ENCODE data around the gene PDZK1.

DNA sequence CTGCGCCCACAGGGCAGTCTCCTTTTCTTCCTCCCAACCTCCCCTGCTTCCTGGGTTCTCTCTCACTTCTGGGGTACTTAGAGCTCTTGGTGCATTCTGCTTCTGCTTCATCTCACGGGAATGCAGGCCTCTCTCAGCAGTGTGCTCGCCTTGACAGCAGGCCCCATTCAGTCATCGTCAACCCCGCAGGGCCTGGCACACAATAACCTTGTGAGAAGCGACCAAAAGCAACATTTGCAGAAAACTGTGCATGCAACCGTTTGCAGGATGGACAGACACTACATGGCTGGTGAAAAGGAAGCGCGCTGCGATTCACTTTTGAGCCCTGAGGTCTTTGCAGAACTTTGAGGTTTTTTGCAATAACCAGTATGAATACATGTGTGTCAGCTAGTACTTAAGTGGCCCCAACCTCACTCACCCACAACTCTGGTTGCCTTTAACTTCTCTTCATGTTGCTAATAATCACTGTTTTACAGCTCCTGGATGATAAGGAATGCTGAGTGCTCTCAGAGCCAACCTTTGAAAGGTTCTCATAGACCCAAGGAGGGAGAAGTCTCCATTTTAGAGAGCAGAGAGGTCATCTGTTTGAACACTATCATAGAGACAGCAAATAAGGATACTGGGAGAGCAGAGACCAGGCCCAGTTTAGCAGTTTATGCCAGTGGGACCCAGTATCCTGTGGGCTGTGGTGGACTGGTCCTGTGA is 9.6 kb upstream of the PDZK1 start:
- TF ChIP-seq, protein P1, sequence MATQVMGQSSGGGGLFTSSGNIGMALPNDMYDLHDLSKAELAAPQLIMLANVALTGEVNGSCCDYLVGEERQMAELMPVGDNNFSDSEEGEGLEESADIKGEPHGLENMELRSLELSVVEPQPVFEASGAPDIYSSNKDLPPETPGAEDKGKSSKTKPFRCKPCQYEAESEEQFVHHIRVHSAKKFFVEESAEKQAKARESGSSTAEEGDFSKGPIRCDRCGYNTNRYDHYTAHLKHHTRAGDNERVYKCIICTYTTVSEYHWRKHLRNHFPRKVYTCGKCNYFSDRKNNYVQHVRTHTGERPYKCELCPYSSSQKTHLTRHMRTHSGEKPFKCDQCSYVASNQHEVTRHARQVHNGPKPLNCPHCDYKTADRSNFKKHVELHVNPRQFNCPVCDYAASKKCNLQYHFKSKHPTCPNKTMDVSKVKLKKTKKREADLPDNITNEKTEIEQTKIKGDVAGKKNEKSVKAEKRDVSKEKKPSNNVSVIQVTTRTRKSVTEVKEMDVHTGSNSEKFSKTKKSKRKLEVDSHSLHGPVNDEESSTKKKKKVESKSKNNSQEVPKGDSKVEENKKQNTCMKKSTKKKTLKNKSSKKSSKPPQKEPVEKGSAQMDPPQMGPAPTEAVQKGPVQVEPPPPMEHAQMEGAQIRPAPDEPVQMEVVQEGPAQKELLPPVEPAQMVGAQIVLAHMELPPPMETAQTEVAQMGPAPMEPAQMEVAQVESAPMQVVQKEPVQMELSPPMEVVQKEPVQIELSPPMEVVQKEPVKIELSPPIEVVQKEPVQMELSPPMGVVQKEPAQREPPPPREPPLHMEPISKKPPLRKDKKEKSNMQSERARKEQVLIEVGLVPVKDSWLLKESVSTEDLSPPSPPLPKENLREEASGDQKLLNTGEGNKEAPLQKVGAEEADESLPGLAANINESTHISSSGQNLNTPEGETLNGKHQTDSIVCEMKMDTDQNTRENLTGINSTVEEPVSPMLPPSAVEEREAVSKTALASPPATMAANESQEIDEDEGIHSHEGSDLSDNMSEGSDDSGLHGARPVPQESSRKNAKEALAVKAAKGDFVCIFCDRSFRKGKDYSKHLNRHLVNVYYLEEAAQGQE (IDR thresholded peaks at IDR 0.05; ENCODE audit: unreplicated experiment) = no peak
- TF ChIP-seq, protein P2, sequence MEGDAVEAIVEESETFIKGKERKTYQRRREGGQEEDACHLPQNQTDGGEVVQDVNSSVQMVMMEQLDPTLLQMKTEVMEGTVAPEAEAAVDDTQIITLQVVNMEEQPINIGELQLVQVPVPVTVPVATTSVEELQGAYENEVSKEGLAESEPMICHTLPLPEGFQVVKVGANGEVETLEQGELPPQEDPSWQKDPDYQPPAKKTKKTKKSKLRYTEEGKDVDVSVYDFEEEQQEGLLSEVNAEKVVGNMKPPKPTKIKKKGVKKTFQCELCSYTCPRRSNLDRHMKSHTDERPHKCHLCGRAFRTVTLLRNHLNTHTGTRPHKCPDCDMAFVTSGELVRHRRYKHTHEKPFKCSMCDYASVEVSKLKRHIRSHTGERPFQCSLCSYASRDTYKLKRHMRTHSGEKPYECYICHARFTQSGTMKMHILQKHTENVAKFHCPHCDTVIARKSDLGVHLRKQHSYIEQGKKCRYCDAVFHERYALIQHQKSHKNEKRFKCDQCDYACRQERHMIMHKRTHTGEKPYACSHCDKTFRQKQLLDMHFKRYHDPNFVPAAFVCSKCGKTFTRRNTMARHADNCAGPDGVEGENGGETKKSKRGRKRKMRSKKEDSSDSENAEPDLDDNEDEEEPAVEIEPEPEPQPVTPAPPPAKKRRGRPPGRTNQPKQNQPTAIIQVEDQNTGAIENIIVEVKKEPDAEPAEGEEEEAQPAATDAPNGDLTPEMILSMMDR (conservative IDR thresholded peaks at IDR 0.05; ENCODE audit: low read depth in 2 of 2) = no peak
- TF ChIP-seq CREB1 (CRISPR knock-in tag; IDR thresholded peaks at IDR 0.05; ENCODE audit: low read depth) = no peak
- no peak for TF ChIP-seq POLR2AphosphoS5 (IDR thresholded peaks at IDR 0.05; ENCODE audit: low read depth)
- TF ChIP-seq EZH2 (IDR thresholded peaks at IDR 0.05; ENCODE audit: low read depth, unreplicated experiment) = no peak
- no peak for TF ChIP-seq ZNF114 (CRISPR knock-in tag; IDR thresholded peaks at IDR 0.05)
- TF ChIP-seq STAT1 (IDR thresholded peaks at IDR 0.05; ENCODE audit: unreplicated experiment) = no peak
- TF ChIP-seq EZH2phosphoT487 (IDR thresholded peaks at IDR 0.05; ENCODE audit: unreplicated experiment) = no peak
- TF ChIP-seq JUNB (IDR thresholded peaks at IDR 0.05; ENCODE audit: unreplicated experiment) = no peak
- TF ChIP-seq, protein P3, sequence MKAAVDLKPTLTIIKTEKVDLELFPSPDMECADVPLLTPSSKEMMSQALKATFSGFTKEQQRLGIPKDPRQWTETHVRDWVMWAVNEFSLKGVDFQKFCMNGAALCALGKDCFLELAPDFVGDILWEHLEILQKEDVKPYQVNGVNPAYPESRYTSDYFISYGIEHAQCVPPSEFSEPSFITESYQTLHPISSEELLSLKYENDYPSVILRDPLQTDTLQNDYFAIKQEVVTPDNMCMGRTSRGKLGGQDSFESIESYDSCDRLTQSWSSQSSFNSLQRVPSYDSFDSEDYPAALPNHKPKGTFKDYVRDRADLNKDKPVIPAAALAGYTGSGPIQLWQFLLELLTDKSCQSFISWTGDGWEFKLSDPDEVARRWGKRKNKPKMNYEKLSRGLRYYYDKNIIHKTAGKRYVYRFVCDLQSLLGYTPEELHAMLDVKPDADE (IDR thresholded peaks at IDR 0.05) = no peak
- TF ChIP-seq ZNF331 (CRISPR knock-in tag; IDR thresholded peaks at IDR 0.05; ENCODE audit: low read depth) = no peak
